Karpas-422 (cell line): ENCODE results near the gene SPDYE18. TPM values are rescaled to one million over a fixed set of nuclear protein-coding genes. Genes with fewer than 3 reads are reported as not detected.
"Not testable (repeated sequence)": the region's sequence is repeated elsewhere in the genome, so short reads cannot be mapped to it uniquely, and the experiment has no call there.

ENCODE experiments used
- DNase-seq: peaks from one replicate; pipeline ENCODE4 v3.0.0-alpha.2; 2015
- H2AFZ ChIP-seq: fragments of 200-600 bp; sonication (generic); 2 replicates; pipeline ENCODE4 v1.6.1; 2014; ENCODE audit warnings: antibody characterized with exemption, low read length, mixed read lengths
- H3K27ac ChIP-seq: fragments of 200-600 bp; sonication (generic); 2 replicates; pipeline ENCODE4 v1.5.1; 2014; ENCODE audit warnings: mild to moderate bottlenecking, low read length, moderate library complexity
- H3K27me3 ChIP-seq: fragments of 200-600 bp; sonication (generic); 2 replicates; pipeline ENCODE4 v1.6.1; 2014; ENCODE audit warnings: low read length, mixed read lengths
- H3K36me3 ChIP-seq: fragments of 200-600 bp; sonication (generic); 2 replicates; pipeline ENCODE4 v1.6.1; 2014; ENCODE audit warnings: low read length, mixed read lengths; ENCODE audit not compliant: insufficient read depth
- H3K4me1 ChIP-seq: fragments of 200-600 bp; sonication (generic); 2 replicates; pipeline ENCODE4 v1.6.1; 2014; ENCODE audit warnings: mild to moderate bottlenecking, low read length, mixed read lengths
- H3K4me2 ChIP-seq: fragments of 200-600 bp; sonication (generic); 2 replicates; pipeline ENCODE4 v1.6.1; 2014; ENCODE audit warnings: low read length, low read depth, mild to moderate bottlenecking; ENCODE audit not compliant: poor library complexity, severe bottlenecking
- H3K4me3 ChIP-seq: fragments of 200-600 bp; sonication (generic); 2 replicates; pipeline ENCODE4 v1.5.1; 2014; ENCODE audit warnings: mild to moderate bottlenecking, antibody characterized with exemption, low read length, mixed read lengths
- H3K79me2 ChIP-seq: fragments of 200-600 bp; sonication (generic); 2 replicates; pipeline ENCODE4 v1.6.1; 2014; ENCODE audit warnings: mild to moderate bottlenecking, low read length, mixed read lengths
- H3K9ac ChIP-seq: fragments of 200-600 bp; sonication (generic); 2 replicates; pipeline ENCODE4 v1.6.0; 2014; ENCODE audit warnings: low read length
- H3K9me2 ChIP-seq: fragments of 200-600 bp; sonication (generic), shearing (Covaris generic); replicated peaks from 2 replicates; pipeline ENCODE4 v1.6.0; 2014; ENCODE audit warnings: mild to moderate bottlenecking, low read length, moderate library complexity; ENCODE audit not compliant: insufficient read depth
- H3K9me3 ChIP-seq: fragments of 300-700, 200-600 bp; sonication (generic); 2 replicates; pipeline ENCODE4 v1.6.1; 2014; ENCODE audit warnings: low read length, mixed read lengths
- H4K20me1 ChIP-seq: fragments of 200-600 bp; sonication (generic); 2 replicates; pipeline ENCODE4 v1.6.1; 2014; ENCODE audit warnings: mild to moderate bottlenecking, antibody characterized with exemption, low read length, low read depth; ENCODE audit not compliant: insufficient read depth
- small RNA-seq: library from RNA; depleted of rRNA; stranded (forward); fragments of <200 nt; gene quantifications from one replicate; pipeline ENCODE3, GENCODE V24; 2014
- total RNA-seq: library from RNA; depleted of rRNA; stranded (reverse); fragments of >200 nt; shearing (Covaris generic); gene quantifications from 2 replicates; pipeline ENCODE4 v1.2.3, GENCODE V29; 2014; ENCODE audit warnings: low replicate concordance; rRNA removed

SPDYE18 gene
- total RNA-seq, 1 experiment from 2014 or later = not detected

DNA sequence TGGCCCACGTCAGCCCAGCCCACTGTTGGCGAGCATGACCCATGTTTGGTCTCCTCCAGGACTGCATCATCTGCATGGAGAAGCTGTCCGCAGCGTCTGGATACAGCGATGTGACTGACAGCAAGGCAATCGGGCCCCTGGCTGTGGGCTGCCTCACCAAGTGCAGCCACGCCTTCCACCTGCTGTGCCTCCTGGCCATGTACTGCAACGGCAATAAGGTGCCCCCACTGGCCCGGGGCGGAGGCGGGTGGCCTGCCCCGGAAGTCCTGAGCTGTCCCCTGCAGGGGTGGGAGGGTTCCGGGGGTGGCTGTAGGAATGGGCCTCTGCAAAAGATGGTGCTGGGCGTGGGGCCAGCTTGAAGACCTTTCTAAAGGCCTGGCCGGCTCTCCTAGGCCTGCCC lies 60.3 kb downstream of the SPDYE18 start:
- H3K36me3 ChIP-seq, H3K9me3 ChIP-seq, H3K4me1 ChIP-seq, DNase-seq, H3K9me2 ChIP-seq, H3K9ac ChIP-seq, H3K4me2 ChIP-seq, H3K27ac ChIP-seq, H3K79me2 ChIP-seq, H3K4me3 ChIP-seq, H2AFZ ChIP-seq, H3K27me3 ChIP-seq, H4K20me1 ChIP-seq: not testable (repeated sequence)

Small RNA genes lying within 50 kb of the gene (small RNA-seq; reads per million reads assigned to genes)
- gene RF00019 = not detected

Other genes starting within 250 kb of the SPDYE18 start
- not detected in 2 replicates for gene SPDYE17, start 30.2 kb downstream of the SPDYE18 start, total RNA-seq
- 3.9 and 14.6 TPM in 2 replicates for gene CCDC146, start 60.1 kb upstream of the SPDYE18 start, total RNA-seq
- 22.6 and 28.1 TPM in 2 replicates for gene FGL2, start 137.3 kb upstream of the SPDYE18 start, total RNA-seq